HG03354 (cell line): ENCODE data around the gene SLC30A7.

ENCODE experiments used
- ATAC-seq: cut with Tn5 transposase; IDR thresholded peaks from one replicate; pipeline ENCODE4 v1.9.1; 2021; ENCODE audit warnings: mild to moderate bottlenecking; ENCODE audit not compliant: unreplicated experiment, poor library complexity, severe bottlenecking

Gene SLC30A7

GRCh38 chr1:100960098-100960497, 64.2 kb downstream of the SLC30A7 start:
- ATAC-seq: no peak

- ATAC-seq: no peak
Measured at GRCh38 chr1:100968621-100969020, 72.7 kb downstream of the SLC30A7 start.

GRCh38 chr1:100969327-100969726, 73.4 kb downstream of the SLC30A7 start:
- no peak for ATAC-seq

GRCh38 chr1:100971021-100971420, 75.1 kb downstream of the SLC30A7 start:
- ATAC-seq: no peak

- ATAC-seq: no peak
Measured at GRCh38 chr1:100972185-100972584, 76.3 kb downstream of the SLC30A7 start.

- ATAC-seq: no peak
Measured at GRCh38 chr1:100976936-100977335, 81.0 kb downstream of the SLC30A7 start.

GRCh38 chr1:100979631-100980030, 83.7 kb downstream of the SLC30A7 start:
- no peak for ATAC-seq

- ATAC-seq: no peak
Measured at GRCh38 chr1:100982793-100983192, 86.9 kb downstream of the SLC30A7 start.

GRCh38 chr1:100988121-100988520, 92.2 kb downstream of the SLC30A7 start:
- ATAC-seq: no peak

GRCh38 chr1:100989306-100990077, 93.6 kb downstream of the SLC30A7 start:
- no peak for ATAC-seq

- ATAC-seq: no peak
Measured at GRCh38 chr1:100995198-100995988, 99.5 kb downstream of the SLC30A7 start.

GRCh38 chr1:100998426-100998825, 102.5 kb downstream of the SLC30A7 start:
- ATAC-seq: no peak

GRCh38 chr1:101000131-101000873, 104.4 kb downstream of the SLC30A7 start:
- no peak for ATAC-seq

GRCh38 chr1:101002551-101002950, 106.7 kb downstream of the SLC30A7 start:
- ATAC-seq: no peak

- no peak for ATAC-seq
Measured at GRCh38 chr1:101003012-101003650, 107.2 kb downstream of the SLC30A7 start.

- ATAC-seq: no peak
Measured at GRCh38 chr1:101004061-101004460, 108.2 kb downstream of the SLC30A7 start.

GRCh38 chr1:101004670-101005069, 108.8 kb downstream of the SLC30A7 start:
- no peak for ATAC-seq

GRCh38 chr1:101005183-101005582, 109.3 kb downstream of the SLC30A7 start:
- ATAC-seq: no peak

GRCh38 chr1:101005871-101006270, 110.0 kb downstream of the SLC30A7 start:
- no peak for ATAC-seq

GRCh38 chr1:101006553-101006952, 110.7 kb downstream of the SLC30A7 start:
- ATAC-seq: no peak
